SK-N-MC (cell line): ENCODE measurements around the gene AGRN.
"Not testable (repeated sequence)": the region's sequence is repeated elsewhere in the genome, so short reads cannot be mapped to it uniquely, and the experiment has no call there.

ENCODE experiments used
- DNase-seq: peaks from one replicate; pipeline ENCODE4 v3.0.0-alpha.2; 2011; ENCODE audit warnings: low read depth, low spot score
- H3K27ac ChIP-seq: fragments of 200-600 bp; sonication (generic); 2 replicates; pipeline ENCODE4 v1.5.1; 2016; ENCODE audit warnings: mixed run types
- H3K36me3 ChIP-seq: fragments of 200-600 bp; sonication (generic); 2 replicates; pipeline ENCODE4 v1.6.1; 2017; ENCODE audit warnings: antibody characterized with exemption, low read length, mixed read lengths; ENCODE audit not compliant: insufficient read depth
- H3K4me3 ChIP-seq: fragments of 200-600 bp; sonication (generic); 2 replicates; pipeline ENCODE4 v1.5.1; 2016
- H3K9ac ChIP-seq: fragments of 200-600 bp; sonication (generic); 2 replicates; pipeline ENCODE4 v1.8.0; 2017; ENCODE audit warnings: mixed run types, mixed read lengths; ENCODE audit not compliant: insufficient read length
- H3K9me3 ChIP-seq: fragments of 200-600 bp; sonication (generic); 2 replicates; pipeline ENCODE4 v1.6.1; 2017; ENCODE audit warnings: low read depth, mild to moderate bottlenecking, antibody characterized with exemption, low read length, moderate library complexity, mixed read lengths
- EZH2 ChIP-seq: fragments of 200-600 bp; sonication (generic); IDR thresholded peaks from one replicate; pipeline ENCODE4 v1.6.1; 2017; ENCODE audit warnings: antibody characterized with exemption
- FOXP2 ChIP-seq: optimal IDR thresholded peaks from 2 replicates; pipeline ENCODE3; 2011; ENCODE audit warnings: mild to moderate bottlenecking, moderate library complexity; ENCODE audit not compliant: insufficient read depth; ENCODE audit errors: extremely low read length, control extremely low read depth
- POLR2AphosphoS5 ChIP-seq: IDR thresholded peaks from 2 replicates; pipeline ENCODE4 v1.6.1; 2012; ENCODE audit warnings: mild to moderate bottlenecking, low read depth, low read length, borderline replicate concordance

AGRN gene

DNA sequence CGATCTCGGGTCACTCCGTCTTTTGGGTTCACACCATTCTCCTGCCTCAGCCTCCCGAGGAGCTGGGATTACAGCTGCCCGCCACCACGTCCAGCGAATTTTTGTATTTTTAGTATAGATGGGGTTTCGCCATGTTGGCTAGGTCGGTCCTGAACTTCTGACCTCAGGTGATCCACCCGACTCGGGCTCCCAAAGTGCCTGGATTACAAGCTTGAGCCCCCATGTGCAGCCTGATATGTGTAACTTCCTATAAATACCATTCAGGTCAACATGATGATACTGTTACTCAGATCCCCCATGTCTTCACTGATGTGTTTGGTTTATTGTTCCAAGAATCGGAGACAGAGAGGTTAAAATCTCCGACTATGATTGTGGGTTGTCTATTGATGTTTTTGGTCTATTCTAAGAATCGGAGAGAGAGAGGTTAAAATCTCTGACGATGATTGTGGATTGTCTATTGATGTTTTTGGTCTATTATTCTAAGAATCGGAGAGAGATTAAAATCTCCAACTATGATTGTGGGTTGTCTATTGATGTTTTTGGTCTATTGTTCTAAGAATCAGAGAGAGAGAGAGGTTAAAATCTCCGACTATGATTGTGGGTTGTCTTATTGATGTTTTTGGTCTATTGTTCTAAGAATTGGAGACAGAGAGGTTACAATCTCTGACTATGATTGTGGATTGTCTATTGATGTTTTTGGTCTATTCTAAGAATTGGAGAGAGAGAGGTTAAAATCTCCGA, 78.9 kb downstream of the AGRN start:
- Histone ChIP-seq H3K4me3 (no peak overlapping the region), H3K9ac (no peak overlapping the region), H3K36me3 (no peaks in the 10 kb centered on the region), H3K9me3 (no peaks in the 10 kb centered on the region), H3K27ac (no peak overlapping the region)
- TF ChIP-seq FOXP2 (no peak), EZH2 (no peak), POLR2AphosphoS5 (no peak)
- DNase-seq = no peak

DNA sequence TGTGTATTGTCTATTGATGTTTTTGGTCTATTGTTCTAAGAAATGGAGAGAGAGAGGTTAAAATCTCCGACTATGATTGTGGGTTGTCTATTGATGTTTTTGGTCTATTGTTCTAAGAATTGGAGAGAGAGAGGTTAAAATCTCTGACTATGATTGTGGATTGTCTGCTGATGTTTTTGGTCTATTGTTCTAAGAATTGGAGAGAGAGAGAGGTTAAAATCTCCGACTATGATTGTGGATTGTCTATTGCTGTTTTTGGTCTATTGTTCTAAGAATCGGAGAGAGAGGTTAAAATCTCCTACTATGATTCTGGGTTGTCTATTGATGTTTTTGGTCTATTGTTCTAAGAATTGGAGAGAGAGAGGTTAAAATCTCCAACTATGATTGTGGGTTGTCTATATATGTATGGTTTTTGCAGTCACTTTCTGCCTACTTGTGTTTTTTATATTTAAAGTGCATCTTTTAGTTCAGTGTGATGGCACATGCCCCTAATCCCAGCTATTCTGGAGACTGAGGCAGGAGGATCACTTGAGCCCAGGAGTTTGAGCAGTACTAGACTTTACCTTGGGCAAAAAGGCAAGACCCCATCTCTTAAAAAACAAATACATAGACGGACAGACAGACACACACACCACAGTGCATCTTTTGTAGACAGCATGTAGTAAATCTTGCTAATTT, 79.7 kb downstream of the AGRN start:
- Histone ChIP-seq H3K9ac (no peak overlapping the region), H3K36me3 (0 out of 2 replicates have a peak, but pooled peaks cover 2% of the 10 kb centered on the region), H3K27ac (no peak overlapping the region), H3K4me3 (no peak overlapping the region), H3K9me3 (no peaks in the 10 kb centered on the region)
- no peak for DNase-seq
- TF ChIP-seq POLR2AphosphoS5 (no peak), EZH2 (no peak), FOXP2 (no peak)

- Histone ChIP-seq H3K36me3 (0 out of 2 replicates have a peak, but pooled peaks cover 2% of the 10 kb centered on the region), H3K4me3 (no peak overlapping the region)
- no peak for DNase-seq
Measured at GRCh38 chr1:1100296-1100695, 80.4 kb downstream of the AGRN start.

GRCh38 chr1:1101503-1101902, 81.6 kb downstream of the AGRN start:
- no peak overlapping the region for H3K9ac ChIP-seq

More at GRCh38 chr1:1100296-1100695, 80.4 kb downstream of the AGRN start:
- Histone ChIP-seq H3K9ac (no peak overlapping the region), H3K27ac (no peak overlapping the region), H3K9me3 (no peaks in the 10 kb centered on the region)
- TF ChIP-seq POLR2AphosphoS5 (no peak), EZH2 (no peak), FOXP2 (no peak)

GRCh38 chr1:1104152-1104551, 84.2 kb downstream of the AGRN start:
- H3K4me3 ChIP-seq, H3K9ac ChIP-seq, H3K36me3 ChIP-seq, H3K9me3 ChIP-seq, H3K27ac ChIP-seq, DNase-seq: not testable (repeated sequence)

More at GRCh38 chr1:1101503-1101902, 81.6 kb downstream of the AGRN start:
- Histone ChIP-seq H3K36me3 (0 out of 2 replicates have a peak, but pooled peaks cover 2% of the 10 kb centered on the region), H3K4me3 (no peak overlapping the region), H3K27ac (no peak overlapping the region), H3K9me3 (no peaks in the 10 kb centered on the region)
- DNase-seq = no peak
- TF ChIP-seq FOXP2 = no peak
- no peak for TF ChIP-seq POLR2AphosphoS5
